Brain microvascular endothelial cell (primary cell): Measurements from ENCODE around the gene CLEC12A.

Source experiments
- DNase-seq: peaks from one replicate; pipeline ENCODE4 v3.0.0-alpha.2; 2020
- H3K27ac ChIP-seq: fragments of 250-450 bp; sonication (Bioruptor Pico); 2 replicates; pipeline ENCODE4 v1.5.1; 2020; ENCODE audit warnings: mild to moderate bottlenecking, moderate library complexity
- H3K27me3 ChIP-seq: fragments of 250-450 bp; sonication (Bioruptor Pico); replicated peaks from 2 replicates; pipeline ENCODE4 v1.5.1; 2020; ENCODE audit warnings: mild to moderate bottlenecking
- H3K36me3 ChIP-seq: fragments of 250-450 bp; sonication (Bioruptor Pico); replicated peaks from 2 replicates; pipeline ENCODE4 v1.5.1; 2020; ENCODE audit warnings: mild to moderate bottlenecking
- H3K4me3 ChIP-seq: 2 replicates; pipeline ENCODE4 v1.5.1; 2011; ENCODE audit warnings: low read depth, mild to moderate bottlenecking, control low read depth, low read length, moderate library complexity
- CTCF ChIP-seq: IDR thresholded peaks from 2 replicates; pipeline ENCODE4 v1.5.1; 2011; ENCODE audit warnings: low read depth, mild to moderate bottlenecking, moderate library complexity, low read length, control low read depth, inconsistent platforms; ENCODE audit errors: missing control alignments
- in situ Hi-C: cut with HindIII; loops from 2 replicates; pipeline ENCODE4 v1.10.0; 2017; ENCODE audit warnings: low sequenced_read_pairs, low pct_ligation_motif_present

The CLEC12A gene

GRCh38 chr12:9971181-9971580 lies at the start of gene CLEC12A:
Gene CLEC12A, plus strand, starts transcription at chr12:9971409. Its CDS starts 188 bp downstream, at chr12:9971597.
- no peak for DNase-seq
- H3K27ac ChIP-seq = no peak within 1 kb of the TSS
- no peaks in the 10 kb centered on the region for H3K27me3 ChIP-seq
- no peak for TF ChIP-seq CTCF
- H3K36me3 ChIP-seq = no peaks in the 10 kb centered on the region
- in situ Hi-C loops = no loop called here
- H3K4me3 ChIP-seq = no peak within 1 kb of the TSS

DNA sequence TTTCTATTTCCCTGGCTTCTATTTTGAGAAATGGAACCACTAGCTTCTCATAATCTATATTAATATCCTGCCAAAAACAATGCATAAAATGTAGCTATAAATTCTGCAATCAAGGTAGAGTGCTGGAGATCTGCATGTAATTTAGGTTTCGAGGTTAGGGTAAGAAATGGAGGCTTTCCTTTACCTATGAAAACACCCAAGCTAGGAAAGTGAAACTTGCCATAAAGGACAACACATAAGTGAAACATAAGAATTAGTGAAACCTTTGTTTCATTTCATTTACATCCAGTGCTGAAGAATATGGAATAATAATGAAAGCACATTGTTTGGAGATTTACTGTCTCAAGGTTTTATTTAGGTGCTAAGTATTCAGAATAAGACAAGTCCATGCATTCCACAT lies 48.8 kb upstream of the CLEC12A start:
- no peak for TF ChIP-seq CTCF
- no peak overlapping the region for H3K27ac ChIP-seq
- H3K27me3 ChIP-seq = no peaks in the 10 kb centered on the region
- no peak overlapping the region for H3K4me3 ChIP-seq
- in situ Hi-C loops = no loop called here
- DNase-seq = no peak
- H3K36me3 ChIP-seq = no peaks in the 10 kb centered on the region

DNA sequence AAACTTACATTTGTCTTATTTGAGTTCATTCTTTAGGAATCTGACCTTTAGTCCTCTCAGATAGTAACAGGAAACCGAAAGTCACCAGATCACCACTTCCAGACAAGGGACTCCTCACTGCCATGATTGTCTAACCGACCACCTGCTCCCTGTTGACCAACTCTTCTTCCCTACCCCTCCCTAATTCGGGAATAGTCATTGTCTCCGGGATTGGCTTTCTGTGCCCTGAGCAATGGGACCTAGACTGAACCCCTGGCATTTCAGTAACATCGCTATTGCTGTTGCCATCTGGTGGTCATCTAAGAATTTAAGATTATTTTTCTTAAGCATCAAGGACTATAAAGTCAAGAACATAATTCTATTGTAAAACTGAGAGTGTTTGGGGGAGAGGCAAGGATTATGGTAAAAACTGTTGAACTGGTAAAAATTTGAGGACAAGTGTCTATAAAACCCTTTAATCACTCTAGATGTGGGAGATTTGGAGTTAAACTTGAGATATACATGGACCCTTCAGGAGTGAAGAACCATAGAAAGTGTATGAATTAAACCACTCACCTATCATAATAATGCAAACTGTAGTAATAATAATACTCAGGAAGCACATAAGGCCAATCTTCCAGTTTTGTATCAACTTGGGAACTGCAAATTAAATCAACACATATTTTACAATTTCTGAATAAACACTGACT lies 45.4 kb upstream of the CLEC12A start:
- TF ChIP-seq CTCF = peak; percentile 63
- in situ Hi-C loops = no loop called here
- Histone ChIP-seq H3K27ac (no peak overlapping the region), H3K4me3 (no peak overlapping the region), H3K36me3 (no peaks in the 10 kb centered on the region), H3K27me3 (no peaks in the 10 kb centered on the region)
- DNase-seq = peak; percentile 11

- in situ Hi-C loops = no loop called here
- no peak overlapping the region for H3K4me3 ChIP-seq
- H3K36me3 ChIP-seq = no peaks in the 10 kb centered on the region
- DNase-seq = no peak
- no peaks in the 10 kb centered on the region for H3K27me3 ChIP-seq
- H3K27ac ChIP-seq = no peak overlapping the region
- no peak for TF ChIP-seq CTCF
Observed at GRCh38 chr12:9926876-9927275, 44.3 kb upstream of the CLEC12A start.

- H3K36me3 ChIP-seq = no peaks in the 10 kb centered on the region
- in situ Hi-C loops = no loop called here
- H3K27me3 ChIP-seq = no peaks in the 10 kb centered on the region
- no peak overlapping the region for H3K4me3 ChIP-seq
- H3K27ac ChIP-seq = no peak overlapping the region
- no peak for DNase-seq
- TF ChIP-seq CTCF = no peak
Observed at GRCh38 chr12:9928607-9929006, 42.6 kb upstream of the CLEC12A start.

DNA sequence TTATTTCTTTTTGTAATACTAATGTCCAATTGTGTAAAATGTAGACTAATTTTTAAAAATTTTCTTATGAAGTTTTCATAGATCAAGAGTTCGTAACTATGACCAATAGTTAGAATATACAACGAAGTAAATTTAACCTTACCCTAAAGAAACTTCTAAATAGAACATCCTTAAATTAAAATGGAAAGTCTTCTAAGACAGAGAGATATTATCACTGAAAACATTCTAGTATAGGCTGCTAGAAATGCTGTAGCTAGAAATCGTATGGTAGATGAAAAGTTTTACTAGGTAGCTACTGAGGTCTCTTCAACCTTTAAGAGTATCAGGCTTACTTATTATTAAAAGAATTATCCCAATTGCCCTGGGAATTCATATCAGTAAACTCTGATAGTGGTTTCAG lies 40.0 kb upstream of the CLEC12A start:
- no peak for DNase-seq
- H3K4me3 ChIP-seq = no peak overlapping the region
- in situ Hi-C loops = no loop called here
- no peak overlapping the region for H3K27ac ChIP-seq
- H3K27me3 ChIP-seq = no peaks in the 10 kb centered on the region
- no peaks in the 10 kb centered on the region for H3K36me3 ChIP-seq
- no peak for TF ChIP-seq CTCF
